HL-60 (cell line): ENCODE measurements around the gene HORMAD2.

Experiments
- DNase-seq, 2 experiments: peaks; one replicate each; pipeline ENCODE4 v3.0.0-alpha.2; 2010 to 2020; ENCODE audit warnings: low read depth in 1 of 2, low spot score in 1 of 2
- H3K27ac ChIP-seq: fragments of 250-450 bp; sonication (Bioruptor Pico); replicated peaks from 2 replicates; pipeline ENCODE4 v1.5.1; 2020; ENCODE audit warnings: mild to moderate bottlenecking, moderate library complexity
- H3K27me3 ChIP-seq: fragments of 250-450 bp; sonication (Bioruptor Pico); 2 replicates; pipeline ENCODE4 v1.5.1; 2021; ENCODE audit warnings: mild to moderate bottlenecking, moderate library complexity; ENCODE audit not compliant: insufficient read depth, poor library complexity, severe bottlenecking
- H3K4me3 ChIP-seq: replicated peaks from 2 replicates; pipeline ENCODE4 v1.5.1; 2011; ENCODE audit warnings: mild to moderate bottlenecking, control low read depth, low read length; ENCODE audit not compliant: insufficient read depth
- CTCF ChIP-seq: IDR thresholded peaks from one replicate; pipeline ENCODE4 v1.5.1; 2011; ENCODE audit warnings: low read length, control low read depth, inconsistent platforms; ENCODE audit not compliant: insufficient read depth
- GABPA ChIP-seq: IDR thresholded peaks from 2 replicates; pipeline ENCODE4 v1.6.1; 2012; ENCODE audit warnings: low read depth
- POLR2AphosphoS5 ChIP-seq: IDR thresholded peaks from 2 replicates; pipeline ENCODE4 v1.6.1; 2012; ENCODE audit warnings: low read depth
- REST ChIP-seq: IDR thresholded peaks from 2 replicates; pipeline ENCODE4 v1.6.1; 2012; ENCODE audit warnings: low read depth; ENCODE audit not compliant: insufficient replicate concordance
- SPI1 ChIP-seq: IDR thresholded peaks from 2 replicates; pipeline ENCODE4 v1.6.1; 2012; ENCODE audit warnings: low read depth, mild to moderate bottlenecking, borderline replicate concordance

HORMAD2 gene

GRCh38 chr22:30114361-30114760, 34.1 kb downstream of the HORMAD2 start:
- no peaks in the 10 kb centered on the region for H3K27me3 ChIP-seq
- TF ChIP-seq REST = no peak
- TF ChIP-seq POLR2AphosphoS5 = no peak
- no peak for TF ChIP-seq SPI1
- no peak for TF ChIP-seq GABPA
- no peak for TF ChIP-seq CTCF
- H3K27ac ChIP-seq = no peak overlapping the region
- no peak overlapping the region for H3K4me3 ChIP-seq
- no peak for DNase-seq

GRCh38 chr22:30115705-30116104, 35.4 kb downstream of the HORMAD2 start:
- Histone ChIP-seq H3K27ac (no peak overlapping the region), H3K4me3 (no peak overlapping the region), H3K27me3 (peaks cover 3% of the 10 kb centered on the region)
- no peak for DNase-seq
- TF ChIP-seq SPI1 (no peak), GABPA (no peak), REST (no peak), CTCF (no peak), POLR2AphosphoS5 (no peak)

GRCh38 chr22:30116362-30117117, 36.3 kb downstream of the HORMAD2 start:
- H3K4me3 ChIP-seq = no peak overlapping the region
- DNase-seq = peak in 1 of 2 experiments; percentile 6
- no peak overlapping the region for H3K27ac ChIP-seq
- no peak for TF ChIP-seq GABPA
- TF ChIP-seq REST = no peak
- no peak for TF ChIP-seq POLR2AphosphoS5
- TF ChIP-seq SPI1 = no peak
- TF ChIP-seq CTCF = no peak
- peaks cover 4% of the 10 kb centered on the region for H3K27me3 ChIP-seq
